C4-2B (cell line): ENCODE measurements around the gene TXNRD3.

Experiments
- CTCF ChIP-seq: fragments of 450-650 bp; conservative IDR thresholded peaks from 2 replicates; pipeline ENCODE4 v1.5.1; 2017; ENCODE audit warnings: mild to moderate bottlenecking
- ZFX ChIP-seq: fragments of 450-650 bp; IDR thresholded peaks from 2 replicates; pipeline ENCODE4 v1.6.1; 2017

DNA sequence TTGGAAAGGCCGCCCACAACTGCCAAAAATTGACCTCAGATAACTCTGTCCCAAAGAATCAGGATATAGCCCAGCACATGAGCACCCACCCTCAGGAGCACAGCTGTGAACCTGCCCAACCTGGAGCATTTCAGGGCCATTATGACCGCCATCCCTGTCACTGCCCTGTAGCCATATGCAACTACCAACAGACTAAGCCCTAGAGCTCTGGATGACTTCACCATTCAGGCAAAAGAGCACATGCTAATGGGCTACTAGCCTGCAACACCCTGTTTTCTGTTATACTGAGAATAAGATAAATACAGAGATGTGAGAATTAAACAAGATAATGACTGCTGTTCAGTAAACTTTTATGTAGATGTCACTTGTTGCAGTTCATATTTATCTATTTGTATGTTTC, 45.0 kb downstream of the TXNRD3 start:
- TF ChIP-seq CTCF (no peak), ZFX (no peak)
